CD4-positive, CD25-positive, alpha-beta regulatory T cell (primary cell): ENCODE measurements around the gene MMP7. TPM values are rescaled to one million over a fixed set of nuclear protein-coding genes. Genes with fewer than 3 reads are reported as not detected.
"Not testable (repeated sequence)": the region's sequence is repeated elsewhere in the genome, so short reads cannot be mapped to it uniquely, and the experiment has no call there.

Source experiments
- ATAC-seq, 2 donors: fragments of 150-1000 bp; cut with Tn5 transposase; one replicate each; pipeline ENCODE4 v1.10.0; 2021; ENCODE audit warnings: low read depth in 2 of 2, moderate number of reproducible peaks in 2 of 2, moderate library complexity in 1 of 2
- DNase-seq, 3 donors: peaks; one replicate each; pipeline versions ENCODE4 v3.0.0 to v3.0.0-alpha.2; 2012 to 2022; ENCODE audit warnings: mixed read lengths in 1 of 3
- H3K27ac ChIP-seq: one replicate; pipeline ENCODE4 v1.7.0; 2013; ENCODE audit warnings: mild to moderate bottlenecking, low read length; ENCODE audit not compliant: insufficient read depth, poor library complexity, severe bottlenecking
- H3K27me3 ChIP-seq: one replicate; pipeline ENCODE4 v1.7.0; 2013; ENCODE audit warnings: low read length; ENCODE audit not compliant: control insufficient read depth, insufficient read depth
- H3K36me3 ChIP-seq: one replicate; pipeline ENCODE4 v1.7.0; 2013; ENCODE audit warnings: mild to moderate bottlenecking, low read length, moderate library complexity; ENCODE audit not compliant: control insufficient read depth, insufficient read depth
- H3K4me1 ChIP-seq: 2 replicates; pipeline ENCODE4 v1.7.0; 2013; ENCODE audit warnings: mild to moderate bottlenecking, low read length; ENCODE audit not compliant: insufficient read depth, control insufficient read depth, poor library complexity, severe bottlenecking
- H3K4me3 ChIP-seq: one replicate; pipeline ENCODE4 v1.7.0; 2013; ENCODE audit warnings: low read depth, mild to moderate bottlenecking, low read length, moderate library complexity
- H3K9me3 ChIP-seq, 2 experiments: 1 replicate in 1 of 2; 2 replicates in 1 of 2; pipeline ENCODE4 v1.7.0; 2013; ENCODE audit warnings: low read length in 2 of 2, mild to moderate bottlenecking in 1 of 2, moderate library complexity in 1 of 2; ENCODE audit not compliant: control insufficient read depth in 2 of 2
- H3K27ac Mint-ChIP-seq, 3 donors: one replicate each; pipeline ENCODE4 v1.8.0; 2020 to 2022; ENCODE audit warnings: mild to moderate bottlenecking in 3 of 3, mixed read lengths in 3 of 3, moderate library complexity in 2 of 3
- H3K27me3 Mint-ChIP-seq: one replicate; pipeline ENCODE4 v1.8.0; 2022; ENCODE audit warnings: mild to moderate bottlenecking, mixed read lengths
- H3K36me3 Mint-ChIP-seq: one replicate; pipeline ENCODE4 v1.8.0; 2020; ENCODE audit warnings: mixed read lengths
- H3K4me1 Mint-ChIP-seq, 4 donors: one replicate each; pipeline ENCODE4 v1.8.0; 2020 to 2022; ENCODE audit warnings: mixed read lengths in 4 of 4, mild to moderate bottlenecking in 1 of 4
- H3K4me3 Mint-ChIP-seq, 4 donors: one replicate each; pipeline ENCODE4 v1.8.0; 2020 to 2022; ENCODE audit warnings: mild to moderate bottlenecking in 4 of 4, mixed read lengths in 4 of 4, moderate library complexity in 3 of 4
- H3K9me3 Mint-ChIP-seq, 7 donors: one replicate each; pipeline ENCODE4 v1.8.0; 2020 to 2022; ENCODE audit warnings: mixed read lengths in 7 of 7, mild to moderate bottlenecking in 3 of 7, moderate library complexity in 2 of 7
- polyA plus RNA-seq, 4 donors: library from polyadenylated mRNA; unstranded; fragments of 300-500 nt; fragmentation: Illumina TruSeq; gene quantifications; one replicate each; pipeline ENCODE4 v1.2.3, GENCODE V29; 2021
- total RNA-seq: library from RNA; stranded (reverse); gene quantifications from one replicate; pipeline ENCODE4 v1.2.3, GENCODE V29; 2022

Gene MMP7
- total and polyA plus RNA-seq, 5 donors from 2014 or later, result 0.16 TPM; not detected in 4

GRCh38 chr11:102510439-102511135, 20.0 kb downstream of the MMP7 start:
- no peak overlapping the region for H3K4me3 Mint-ChIP-seq
- Histone ChIP-seq H3K9me3 (no peaks in the 10 kb centered on the region), H3K4me1 (no peaks in the 10 kb centered on the region), H3K4me3 (no peak overlapping the region), H3K27ac (no peak overlapping the region), H3K36me3 (no peaks in the 10 kb centered on the region), H3K27me3 (peaks cover 6% of the 10 kb centered on the region)
- no peaks in the 10 kb centered on the region for H3K9me3 Mint-ChIP-seq
- H3K27ac Mint-ChIP-seq, result no peak overlapping the region
- DNase-seq (no peak), ATAC-seq (no peak)
- H3K27me3 Mint-ChIP-seq, result peaks cover 39% of the 10 kb centered on the region
- no peaks in the 10 kb centered on the region for H3K4me1 Mint-ChIP-seq
- no peaks in the 10 kb centered on the region for H3K36me3 Mint-ChIP-seq

GRCh38 chr11:102502831-102503230, 27.7 kb downstream of the MMP7 start:
- not testable (repeated sequence) for H3K4me1 Mint-ChIP-seq, H3K4me3 ChIP-seq, H3K27ac ChIP-seq, H3K4me3 Mint-ChIP-seq, H3K4me1 ChIP-seq, ATAC-seq, DNase-seq, H3K9me3 ChIP-seq, H3K36me3 ChIP-seq, H3K27ac Mint-ChIP-seq, H3K36me3 Mint-ChIP-seq, H3K9me3 Mint-ChIP-seq
- H3K27me3 Mint-ChIP-seq, result peaks cover 36% of the 10 kb centered on the region
- H3K27me3 ChIP-seq, result peaks cover 14% of the 10 kb centered on the region

GRCh38 chr11:102500829-102501228, 29.7 kb downstream of the MMP7 start:
- no peak for ATAC-seq
- H3K27me3 ChIP-seq, result peaks cover 10% of the 10 kb centered on the region

GRCh38 chr11:102499931-102500330, 30.6 kb downstream of the MMP7 start:
- H3K4me3 ChIP-seq, result no peak overlapping the region
- no peak overlapping the region for H3K27ac Mint-ChIP-seq
- no peaks in the 10 kb centered on the region for H3K36me3 Mint-ChIP-seq
- ATAC-seq, result no peak
- no peaks in the 10 kb centered on the region for H3K9me3 ChIP-seq
- DNase-seq, result no peak
- H3K27me3 Mint-ChIP-seq, result peaks cover 45% of the 10 kb centered on the region
- H3K9me3 Mint-ChIP-seq, result no peaks in the 10 kb centered on the region
- peaks cover 4% of the 10 kb centered on the region for H3K4me1 ChIP-seq
- peaks cover 10% of the 10 kb centered on the region for H3K27me3 ChIP-seq
- no peak overlapping the region for H3K27ac ChIP-seq
- H3K36me3 ChIP-seq, result no peaks in the 10 kb centered on the region
- H3K4me1 Mint-ChIP-seq, result peaks cover 0 to 4% (median 2%) of the 10 kb centered on the region in 4 donors
- no peak overlapping the region for H3K4me3 Mint-ChIP-seq

More at GRCh38 chr11:102500829-102501228, 29.7 kb downstream of the MMP7 start:
- Mint-ChIP-seq H3K4me1 (no peaks in the 10 kb centered on the region), H3K27me3 (peaks cover 37% of the 10 kb centered on the region), H3K36me3 (no peaks in the 10 kb centered on the region), H3K9me3 (no peaks in the 10 kb centered on the region), H3K27ac (no peak overlapping the region), H3K4me3 (no peak overlapping the region)
- H3K4me3 ChIP-seq, result no peak overlapping the region
- DNase-seq, result no peak
- no peaks in the 10 kb centered on the region for H3K4me1 ChIP-seq
- no peaks in the 10 kb centered on the region for H3K36me3 ChIP-seq
- no peaks in the 10 kb centered on the region for H3K9me3 ChIP-seq
- H3K27ac ChIP-seq, result no peak overlapping the region

- Histone ChIP-seq H3K27ac (no peak overlapping the region), H3K4me3 (no peak overlapping the region), H3K4me1 (peaks cover 4% of the 10 kb centered on the region), H3K9me3 (no peaks in the 10 kb centered on the region), H3K36me3 (no peaks in the 10 kb centered on the region), H3K27me3 (peaks cover 10% of the 10 kb centered on the region)
- Mint-ChIP-seq H3K36me3 (no peaks in the 10 kb centered on the region), H3K27ac (no peak overlapping the region), H3K27me3 (peaks cover 45% of the 10 kb centered on the region), H3K4me3 (no peak overlapping the region), H3K9me3 (no peaks in the 10 kb centered on the region), H3K4me1 (peaks cover 0 to 4% (median 2%) of the 10 kb centered on the region in 4 donors)
- DNase-seq, result no peak
- no peak for ATAC-seq
These were observed 31.4 kb downstream of the MMP7 start for GRCh38 chr11:102499151-102499550.

- H3K4me1 Mint-ChIP-seq, result peaks cover 0 to 4% (median 2%) of the 10 kb centered on the region in 4 donors
- no peaks in the 10 kb centered on the region for H3K9me3 ChIP-seq
These were observed 33.5 kb downstream of the MMP7 start for GRCh38 chr11:102497061-102497460.

GRCh38 chr11:102495161-102496042, 35.1 kb downstream of the MMP7 start:
- H3K4me3 Mint-ChIP-seq, result no peak overlapping the region
- Histone ChIP-seq H3K4me3 (no peak overlapping the region), H3K36me3 (no peaks in the 10 kb centered on the region), H3K27me3 (peaks cover 2% of the 10 kb centered on the region), H3K9me3 (no peaks in the 10 kb centered on the region), H3K4me1 (peaks cover 4% of the 10 kb centered on the region), H3K27ac (no peak overlapping the region)
- no peaks in the 10 kb centered on the region for H3K36me3 Mint-ChIP-seq
- DNase-seq, result peak; percentile 26 to 85 (median 76)
- peak overlapping the region in 1 of 3 donors; percentile 12 for H3K27ac Mint-ChIP-seq
- no peaks in the 10 kb centered on the region for H3K9me3 Mint-ChIP-seq
- peaks cover 41% of the 10 kb centered on the region for H3K27me3 Mint-ChIP-seq
- H3K4me1 Mint-ChIP-seq, result peaks cover 0 to 4% (median 2%) of the 10 kb centered on the region in 4 donors
- peak; percentile 58 to 71 for ATAC-seq

More at GRCh38 chr11:102497061-102497460, 33.5 kb downstream of the MMP7 start:
- peaks cover 4% of the 10 kb centered on the region for H3K4me1 ChIP-seq
- Mint-ChIP-seq H3K36me3 (no peaks in the 10 kb centered on the region), H3K27me3 (peaks cover 45% of the 10 kb centered on the region), H3K4me3 (no peak overlapping the region), H3K9me3 (no peaks in the 10 kb centered on the region), H3K27ac (no peak overlapping the region)
- no peak overlapping the region for H3K27ac ChIP-seq
- DNase-seq (no peak), ATAC-seq (no peak)
- H3K27me3 ChIP-seq, result peaks cover 7% of the 10 kb centered on the region
- no peaks in the 10 kb centered on the region for H3K36me3 ChIP-seq
- no peak overlapping the region for H3K4me3 ChIP-seq
